HepG2 (cell line): ENCODE results near the gene LDB3. TPM values are rescaled to one million over a fixed set of nuclear protein-coding genes. Genes with fewer than 3 reads are reported as not detected.

Experiments used
- CEBPG ChIP-seq: IDR thresholded peaks from 2 replicates; pipeline ENCODE4 v1.6.1; 2016
- ELF4 ChIP-seq: sonication (generic); formaldehyde crosslinking; IDR thresholded peaks from 2 replicates; pipeline ENCODE4 v1.5.0; 2020; ENCODE audit warnings: missing genetic modification reagents, mild to moderate bottlenecking, moderate library complexity, borderline replicate concordance
- IKZF4 ChIP-seq: sonication (generic); formaldehyde crosslinking; IDR thresholded peaks from 2 replicates; pipeline ENCODE4 v1.5.1; 2020; ENCODE audit warnings: borderline replicate concordance, mild to moderate bottlenecking, low read depth, missing genetic modification reagents; ENCODE audit errors: not compliant biosample characterization
- KDM4B ChIP-seq: sonication (generic); formaldehyde crosslinking; IDR thresholded peaks from 2 replicates; pipeline ENCODE4 v1.4.0; 2020; ENCODE audit warnings: missing genetic modification reagents
- SIX4 ChIP-seq: sonication (generic); formaldehyde crosslinking; IDR thresholded peaks from 2 replicates; pipeline ENCODE4 v1.4.0; 2020; ENCODE audit warnings: missing genetic modification reagents
- ZFX ChIP-seq: sonication (generic); formaldehyde crosslinking; IDR thresholded peaks from 2 replicates; pipeline ENCODE4 v1.4.0; 2020; ENCODE audit warnings: mild to moderate bottlenecking, low read depth, missing genetic modification reagents, moderate library complexity
- polyA plus RNA-seq, 8 experiments: library from polyadenylated mRNA; depleted of rRNA in 3 of 8; stranded (reverse) in 7 of 8; unstranded in 1 of 8; fragments of >200 nt; fragmentation: Illumina TruSeq in 4 of 8; extraction: Trizol in 4 of 8; gene quantifications; 2 replicates each; pipeline versions ENCODE4 v1.2.1 to v1.2.3, GENCODE V29; 2011 to 2016; ENCODE audit warnings: low read depth in 4 of 8, missing spikeins in 1 of 8, mixed read lengths in 1 of 8; ENCODE audit not compliant: insufficient read depth in 1 of 8
- total RNA-seq, 5 experiments: library from RNA; depleted of rRNA; stranded (reverse); fragments of >200 nt; fragmentation: Illumina TruSeq; extraction: Trizol; gene quantifications; 2 replicates each; pipeline ENCODE4 v1.2.3, GENCODE V29; 2016; ENCODE audit warnings: low read depth in 1 of 5
- TF ChIP-seq, protein P1 (sequence below): sonication (generic); formaldehyde crosslinking; IDR thresholded peaks from 2 replicates; pipeline ENCODE4 v1.4.0; 2020; ENCODE audit warnings: mild to moderate bottlenecking, missing genetic modification reagents
- TF ChIP-seq, protein P2 (sequence below): sonication (generic); formaldehyde crosslinking; IDR thresholded peaks from 2 replicates; pipeline ENCODE4 v1.8.1; 2023; ENCODE audit warnings: missing genetic modification reagents, mild to moderate bottlenecking, borderline replicate concordance
- TF ChIP-seq, protein P3 (sequence below): sonication (generic); formaldehyde crosslinking; IDR thresholded peaks from 2 replicates; pipeline ENCODE4 v1.8.0; 2022; ENCODE audit warnings: low read depth, missing genetic modification reagents
- TF ChIP-seq, protein P4 (sequence below): IDR thresholded peaks from 2 replicates; pipeline ENCODE4 v1.6.1; 2016; ENCODE audit warnings: low read depth, borderline replicate concordance
- TF ChIP-seq, protein P5 (sequence below): sonication (generic); formaldehyde crosslinking; IDR thresholded peaks from 2 replicates; pipeline ENCODE4 v1.4.0; 2020; ENCODE audit warnings: missing genetic modification reagents

LDB3 gene
- total and polyA plus RNA-seq, 2 of the 13 experiments (the other 11 are each of a cell fraction or from before 2014, with no cell fraction given), result not detected

DNA sequence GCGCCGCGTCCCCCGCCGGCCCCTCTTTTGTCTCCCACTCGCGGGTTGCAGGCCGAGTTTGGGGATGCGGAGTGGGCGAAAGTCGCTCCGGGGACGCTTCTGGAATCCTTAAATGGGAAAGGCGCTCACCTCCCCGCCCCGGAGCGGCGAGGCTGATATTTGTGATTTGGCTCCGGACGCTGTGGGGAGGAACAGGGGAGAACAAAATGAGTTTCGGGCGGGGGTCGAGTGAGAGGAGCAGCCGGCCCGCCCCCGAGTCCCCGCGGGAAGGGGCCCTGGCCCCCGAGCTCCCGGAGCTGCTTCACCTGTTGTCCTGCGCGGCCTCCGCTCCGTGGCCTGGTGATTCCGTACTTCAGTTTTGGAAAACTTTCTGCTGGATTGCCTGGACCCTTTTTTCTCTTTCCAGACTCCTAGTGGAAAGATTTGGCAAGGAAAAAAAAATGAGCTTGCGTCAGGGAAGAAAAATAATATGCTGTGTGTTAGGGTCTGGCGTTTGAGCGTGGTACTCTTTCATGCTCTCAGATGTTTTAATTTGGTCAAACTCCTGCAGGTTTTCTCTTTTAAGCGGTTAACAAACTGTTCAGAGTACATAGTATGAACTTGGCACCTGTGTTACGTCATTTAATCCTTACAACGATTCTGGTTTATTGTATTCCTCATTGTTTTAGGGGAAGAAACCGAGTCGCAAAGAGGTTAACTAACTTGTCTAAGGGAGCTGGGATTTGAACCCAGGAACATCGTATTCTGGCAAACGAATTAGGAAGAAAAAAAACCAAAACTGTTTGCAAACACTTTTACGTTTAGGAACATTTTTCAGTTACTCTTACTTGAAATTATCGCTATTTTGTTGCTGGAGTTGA, 89.0 kb downstream of the LDB3 start (continued):
- TF ChIP-seq, protein P1, sequence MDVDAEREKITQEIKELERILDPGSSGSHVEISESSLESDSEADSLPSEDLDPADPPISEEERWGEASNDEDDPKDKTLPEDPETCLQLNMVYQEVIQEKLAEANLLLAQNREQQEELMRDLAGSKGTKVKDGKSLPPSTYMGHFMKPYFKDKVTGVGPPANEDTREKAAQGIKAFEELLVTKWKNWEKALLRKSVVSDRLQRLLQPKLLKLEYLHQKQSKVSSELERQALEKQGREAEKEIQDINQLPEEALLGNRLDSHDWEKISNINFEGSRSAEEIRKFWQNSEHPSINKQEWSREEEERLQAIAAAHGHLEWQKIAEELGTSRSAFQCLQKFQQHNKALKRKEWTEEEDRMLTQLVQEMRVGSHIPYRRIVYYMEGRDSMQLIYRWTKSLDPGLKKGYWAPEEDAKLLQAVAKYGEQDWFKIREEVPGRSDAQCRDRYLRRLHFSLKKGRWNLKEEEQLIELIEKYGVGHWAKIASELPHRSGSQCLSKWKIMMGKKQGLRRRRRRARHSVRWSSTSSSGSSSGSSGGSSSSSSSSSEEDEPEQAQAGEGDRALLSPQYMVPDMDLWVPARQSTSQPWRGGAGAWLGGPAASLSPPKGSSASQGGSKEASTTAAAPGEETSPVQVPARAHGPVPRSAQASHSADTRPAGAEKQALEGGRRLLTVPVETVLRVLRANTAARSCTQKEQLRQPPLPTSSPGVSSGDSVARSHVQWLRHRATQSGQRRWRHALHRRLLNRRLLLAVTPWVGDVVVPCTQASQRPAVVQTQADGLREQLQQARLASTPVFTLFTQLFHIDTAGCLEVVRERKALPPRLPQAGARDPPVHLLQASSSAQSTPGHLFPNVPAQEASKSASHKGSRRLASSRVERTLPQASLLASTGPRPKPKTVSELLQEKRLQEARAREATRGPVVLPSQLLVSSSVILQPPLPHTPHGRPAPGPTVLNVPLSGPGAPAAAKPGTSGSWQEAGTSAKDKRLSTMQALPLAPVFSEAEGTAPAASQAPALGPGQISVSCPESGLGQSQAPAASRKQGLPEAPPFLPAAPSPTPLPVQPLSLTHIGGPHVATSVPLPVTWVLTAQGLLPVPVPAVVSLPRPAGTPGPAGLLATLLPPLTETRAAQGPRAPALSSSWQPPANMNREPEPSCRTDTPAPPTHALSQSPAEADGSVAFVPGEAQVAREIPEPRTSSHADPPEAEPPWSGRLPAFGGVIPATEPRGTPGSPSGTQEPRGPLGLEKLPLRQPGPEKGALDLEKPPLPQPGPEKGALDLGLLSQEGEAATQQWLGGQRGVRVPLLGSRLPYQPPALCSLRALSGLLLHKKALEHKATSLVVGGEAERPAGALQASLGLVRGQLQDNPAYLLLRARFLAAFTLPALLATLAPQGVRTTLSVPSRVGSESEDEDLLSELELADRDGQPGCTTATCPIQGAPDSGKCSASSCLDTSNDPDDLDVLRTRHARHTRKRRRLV, result no peak
- no peak for TF ChIP-seq IKZF4 (CRISPR knock-in tag)
- TF ChIP-seq, protein P2, sequence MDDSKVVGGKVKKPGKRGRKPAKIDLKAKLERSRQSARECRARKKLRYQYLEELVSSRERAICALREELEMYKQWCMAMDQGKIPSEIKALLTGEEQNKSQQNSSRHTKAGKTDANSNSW, result no peak
- TF ChIP-seq, protein P3, sequence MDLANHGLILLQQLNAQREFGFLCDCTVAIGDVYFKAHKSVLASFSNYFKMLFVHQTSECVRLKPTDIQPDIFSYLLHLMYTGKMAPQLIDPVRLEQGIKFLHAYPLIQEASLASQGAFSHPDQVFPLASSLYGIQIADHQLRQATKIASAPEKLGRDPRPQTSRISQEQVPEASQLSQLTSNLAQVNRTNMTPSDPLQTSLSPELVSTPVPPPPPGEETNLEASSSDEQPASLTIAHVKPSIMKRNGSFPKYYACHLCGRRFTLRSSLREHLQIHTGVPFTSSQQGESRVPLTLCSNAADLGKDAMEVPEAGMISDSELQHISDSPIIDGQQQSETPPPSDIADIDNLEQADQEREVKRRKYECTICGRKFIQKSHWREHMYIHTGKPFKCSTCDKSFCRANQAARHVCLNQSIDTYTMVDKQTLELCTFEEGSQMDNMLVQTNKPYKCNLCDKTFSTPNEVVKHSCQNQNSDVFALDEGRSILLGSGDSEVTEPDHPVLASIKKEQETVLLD (CRISPR knock-in tag), result no peak
- TF ChIP-seq KDM4B (CRISPR knock-in tag), result no peak
- TF ChIP-seq, protein P4, sequence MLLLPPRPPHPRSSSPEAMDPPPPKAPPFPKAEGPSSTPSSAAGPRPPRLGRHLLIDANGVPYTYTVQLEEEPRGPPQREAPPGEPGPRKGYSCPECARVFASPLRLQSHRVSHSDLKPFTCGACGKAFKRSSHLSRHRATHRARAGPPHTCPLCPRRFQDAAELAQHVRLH (CRISPR knock-in tag), result no peak
- TF ChIP-seq ZFX (CRISPR knock-in tag), result 0 out of 2 replicates have a peak, but pooled peaks have one; percentile 16
- TF ChIP-seq SIX4 (CRISPR knock-in tag), result no peak
- TF ChIP-seq ELF4, result no peak; the same call in 1 of the 2 replicates
- 0 out of 2 replicates have a peak, but pooled peaks have one; percentile 12 for TF ChIP-seq CEBPG (CRISPR knock-in tag)
- TF ChIP-seq, protein P5, sequence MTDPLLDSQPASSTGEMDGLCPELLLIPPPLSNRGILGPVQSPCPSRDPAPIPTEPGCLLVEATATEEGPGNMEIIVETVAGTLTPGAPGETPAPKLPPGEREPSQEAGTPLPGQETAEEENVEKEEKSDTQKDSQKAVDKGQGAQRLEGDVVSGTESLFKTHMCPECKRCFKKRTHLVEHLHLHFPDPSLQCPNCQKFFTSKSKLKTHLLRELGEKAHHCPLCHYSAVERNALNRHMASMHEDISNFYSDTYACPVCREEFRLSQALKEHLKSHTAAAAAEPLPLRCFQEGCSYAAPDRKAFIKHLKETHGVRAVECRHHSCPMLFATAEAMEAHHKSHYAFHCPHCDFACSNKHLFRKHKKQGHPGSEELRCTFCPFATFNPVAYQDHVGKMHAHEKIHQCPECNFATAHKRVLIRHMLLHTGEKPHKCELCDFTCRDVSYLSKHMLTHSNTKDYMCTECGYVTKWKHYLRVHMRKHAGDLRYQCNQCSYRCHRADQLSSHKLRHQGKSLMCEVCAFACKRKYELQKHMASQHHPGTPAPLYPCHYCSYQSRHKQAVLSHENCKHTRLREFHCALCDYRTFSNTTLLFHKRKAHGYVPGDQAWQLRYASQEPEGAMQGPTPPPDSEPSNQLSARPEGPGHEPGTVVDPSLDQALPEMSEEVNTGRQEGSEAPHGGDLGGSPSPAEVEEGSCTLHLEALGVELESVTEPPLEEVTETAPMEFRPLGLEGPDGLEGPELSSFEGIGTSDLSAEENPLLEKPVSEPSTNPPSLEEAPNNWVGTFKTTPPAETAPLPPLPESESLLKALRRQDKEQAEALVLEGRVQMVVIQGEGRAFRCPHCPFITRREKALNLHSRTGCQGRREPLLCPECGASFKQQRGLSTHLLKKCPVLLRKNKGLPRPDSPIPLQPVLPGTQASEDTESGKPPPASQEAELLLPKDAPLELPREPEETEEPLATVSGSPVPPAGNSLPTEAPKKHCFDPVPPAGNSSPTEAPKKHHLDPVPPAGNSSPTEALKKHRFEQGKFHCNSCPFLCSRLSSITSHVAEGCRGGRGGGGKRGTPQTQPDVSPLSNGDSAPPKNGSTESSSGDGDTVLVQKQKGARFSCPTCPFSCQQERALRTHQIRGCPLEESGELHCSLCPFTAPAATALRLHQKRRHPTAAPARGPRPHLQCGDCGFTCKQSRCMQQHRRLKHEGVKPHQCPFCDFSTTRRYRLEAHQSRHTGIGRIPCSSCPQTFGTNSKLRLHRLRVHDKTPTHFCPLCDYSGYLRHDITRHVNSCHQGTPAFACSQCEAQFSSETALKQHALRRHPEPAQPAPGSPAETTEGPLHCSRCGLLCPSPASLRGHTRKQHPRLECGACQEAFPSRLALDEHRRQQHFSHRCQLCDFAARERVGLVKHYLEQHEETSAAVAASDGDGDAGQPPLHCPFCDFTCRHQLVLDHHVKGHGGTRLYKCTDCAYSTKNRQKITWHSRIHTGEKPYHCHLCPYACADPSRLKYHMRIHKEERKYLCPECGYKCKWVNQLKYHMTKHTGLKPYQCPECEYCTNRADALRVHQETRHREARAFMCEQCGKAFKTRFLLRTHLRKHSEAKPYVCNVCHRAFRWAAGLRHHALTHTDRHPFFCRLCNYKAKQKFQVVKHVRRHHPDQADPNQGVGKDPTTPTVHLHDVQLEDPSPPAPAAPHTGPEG (CRISPR knock-in tag), result no peak
